Testis (tissue), 3 donors: ENCODE measurements around the gene TTC29. TPM values are rescaled to one million over a fixed set of nuclear protein-coding genes. Genes with fewer than 3 reads are reported as not detected.

Source experiments
- DNase-seq: peaks from one replicate; pipeline ENCODE4 v3.0.0-alpha.2; 2019
- H3K27ac ChIP-seq, 2 donors: fragments of 200-600 bp; sonication (generic); one replicate each; pipeline ENCODE4 v1.5.1; 2019
- H3K27me3 ChIP-seq: fragments of 200-600 bp; sonication (generic); one replicate; pipeline ENCODE4 v1.5.1; 2019
- H3K36me3 ChIP-seq: fragments of 200-600 bp; sonication (generic); one replicate; pipeline ENCODE4 v1.5.1; 2017; ENCODE audit warnings: low read depth; ENCODE audit errors: missing control alignments
- H3K4me1 ChIP-seq: fragments of 200-600 bp; sonication (generic); one replicate; pipeline ENCODE4 v1.5.1; 2019
- H3K4me3 ChIP-seq, 2 donors: fragments of 200-600 bp; sonication (generic); one replicate each; pipeline ENCODE4 v1.5.1; 2017 to 2019
- H3K9me3 ChIP-seq: fragments of 200-600 bp; sonication (generic); one replicate; pipeline ENCODE4 v1.5.1; 2017
- POLR2A ChIP-seq: fragments of 450-650 bp; IDR thresholded peaks from one replicate; pipeline ENCODE4 v1.6.1; 2017; ENCODE audit warnings: antibody characterized with exemption, mild to moderate bottlenecking, moderate library complexity
- WGBS, 2 donors: methylation state at CpG; one replicate each; pipeline ENCODE4 v1.1.5; 2018; 5-methylcytosine and 5-hydroxymethylcytosine counted together
- intact Hi-C: fragments of 100-400 bp; cut with DNase I; formaldehyde crosslinking; loops from one replicate; pipeline ENCODE4 v1.15.1; 2023; ENCODE audit warnings: low total_unique reads
- polyA plus RNA-seq: library from polyadenylated mRNA; stranded (reverse); fragments of 350-450 nt; fragmentation: Illumina TruSeq; extraction: RNeasy Lipid Tissue Mini Kit (QIAGEN cat#74804); gene quantifications from one replicate; pipeline ENCODE4 v1.2.3, GENCODE V29; 2014; ENCODE audit warnings: low read depth, low replicate concordance; ENCODE audit not compliant: insufficient read depth
- total RNA-seq, 2 donors: library from RNA; depleted of rRNA; stranded (reverse); fragments of >200 nt; gene quantifications; one replicate each; pipeline ENCODE4 v1.2.3, GENCODE V29; 2016
- TF ChIP-seq, protein P1 (sequence below), 3 experiments: fragments of 450-650 bp in 2 of 3; fragments of 200-600 bp in 1 of 3; sonication (generic) in 1 of 3; IDR thresholded peaks; one replicate each; pipeline ENCODE4 v1.5.1; 2016 to 2019; ENCODE audit warnings: antibody characterized with exemption in 3 of 3, mild to moderate bottlenecking in 2 of 3, moderate library complexity in 1 of 3

Gene TTC29
- total and polyA plus RNA-seq, 3 donors from 2014 or later = 27.4 to 165 (median 68.0) TPM

DNA sequence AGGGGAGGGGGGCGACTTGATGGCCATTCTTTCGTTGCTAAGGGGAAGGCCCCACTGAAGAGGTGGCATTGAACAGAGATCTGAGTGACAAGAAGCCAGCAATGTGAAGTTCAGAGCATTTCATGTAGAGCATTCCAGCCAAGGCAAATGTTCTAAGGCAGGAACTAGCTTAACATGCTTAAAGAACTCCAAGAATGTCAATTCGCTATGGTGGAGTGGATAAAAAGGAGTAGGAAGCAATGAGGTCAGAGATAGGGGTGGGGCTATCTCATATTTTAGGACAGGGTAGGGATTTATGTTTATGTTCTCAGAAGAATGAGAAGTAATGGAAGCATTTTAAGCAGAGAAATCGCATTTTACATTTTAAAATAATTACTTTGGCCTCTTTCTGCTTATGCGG, 130.9 kb downstream of the TTC29 start:
- WGBS, 2 donors = 66 to 68% methylated on average over 5 of the region's 5 CpGs
- intact Hi-C loops = no loop called here
- no peak for DNase-seq
- no peaks in the 10 kb centered on the region for H3K4me1 ChIP-seq
- no peak overlapping the region for H3K27ac ChIP-seq
- no peaks in the 10 kb centered on the region for H3K9me3 ChIP-seq
- no peak overlapping the region for H3K4me3 ChIP-seq
- TF ChIP-seq, protein P1, sequence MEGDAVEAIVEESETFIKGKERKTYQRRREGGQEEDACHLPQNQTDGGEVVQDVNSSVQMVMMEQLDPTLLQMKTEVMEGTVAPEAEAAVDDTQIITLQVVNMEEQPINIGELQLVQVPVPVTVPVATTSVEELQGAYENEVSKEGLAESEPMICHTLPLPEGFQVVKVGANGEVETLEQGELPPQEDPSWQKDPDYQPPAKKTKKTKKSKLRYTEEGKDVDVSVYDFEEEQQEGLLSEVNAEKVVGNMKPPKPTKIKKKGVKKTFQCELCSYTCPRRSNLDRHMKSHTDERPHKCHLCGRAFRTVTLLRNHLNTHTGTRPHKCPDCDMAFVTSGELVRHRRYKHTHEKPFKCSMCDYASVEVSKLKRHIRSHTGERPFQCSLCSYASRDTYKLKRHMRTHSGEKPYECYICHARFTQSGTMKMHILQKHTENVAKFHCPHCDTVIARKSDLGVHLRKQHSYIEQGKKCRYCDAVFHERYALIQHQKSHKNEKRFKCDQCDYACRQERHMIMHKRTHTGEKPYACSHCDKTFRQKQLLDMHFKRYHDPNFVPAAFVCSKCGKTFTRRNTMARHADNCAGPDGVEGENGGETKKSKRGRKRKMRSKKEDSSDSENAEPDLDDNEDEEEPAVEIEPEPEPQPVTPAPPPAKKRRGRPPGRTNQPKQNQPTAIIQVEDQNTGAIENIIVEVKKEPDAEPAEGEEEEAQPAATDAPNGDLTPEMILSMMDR (IDR thresholded peaks at IDR 0.05) = no peak
- no peak for TF ChIP-seq POLR2A
- no peaks in the 10 kb centered on the region for H3K27me3 ChIP-seq
- H3K36me3 ChIP-seq = no peaks in the 10 kb centered on the region

DNA sequence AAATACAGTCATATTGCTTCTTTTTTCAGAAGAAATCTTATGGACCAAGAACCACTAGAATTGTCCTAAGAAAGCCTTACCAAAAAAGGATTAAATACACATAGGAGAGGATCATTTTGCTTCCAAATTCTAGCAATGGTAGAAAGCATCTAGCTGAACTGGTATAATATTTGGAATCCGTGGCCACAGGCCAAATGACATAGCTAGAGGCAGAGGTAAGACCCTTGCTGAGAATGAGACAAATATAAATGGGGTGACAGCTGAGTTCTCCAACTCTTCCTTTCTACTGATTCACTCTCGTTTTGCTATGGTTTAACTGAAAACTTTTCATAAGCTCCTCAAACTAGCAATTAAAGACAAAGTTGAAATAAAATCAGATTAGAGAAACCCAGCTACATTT, 150.0 kb downstream of the TTC29 start:
- H3K4me3 ChIP-seq = no peak overlapping the region
- H3K27me3 ChIP-seq = no peaks in the 10 kb centered on the region
- H3K9me3 ChIP-seq = no peaks in the 10 kb centered on the region
- DNase-seq = no peak
- H3K4me1 ChIP-seq = no peaks in the 10 kb centered on the region
- no peaks in the 10 kb centered on the region for H3K36me3 ChIP-seq
- 61 to 64% methylated on average over 2 of the region's 2 CpGs for WGBS, 2 donors
- no peak overlapping the region for H3K27ac ChIP-seq
- intact Hi-C loops = no loop called here
- no peak for TF ChIP-seq POLR2A
- TF ChIP-seq, protein P1 (IDR thresholded peaks at IDR 0.05) = no peak

DNA sequence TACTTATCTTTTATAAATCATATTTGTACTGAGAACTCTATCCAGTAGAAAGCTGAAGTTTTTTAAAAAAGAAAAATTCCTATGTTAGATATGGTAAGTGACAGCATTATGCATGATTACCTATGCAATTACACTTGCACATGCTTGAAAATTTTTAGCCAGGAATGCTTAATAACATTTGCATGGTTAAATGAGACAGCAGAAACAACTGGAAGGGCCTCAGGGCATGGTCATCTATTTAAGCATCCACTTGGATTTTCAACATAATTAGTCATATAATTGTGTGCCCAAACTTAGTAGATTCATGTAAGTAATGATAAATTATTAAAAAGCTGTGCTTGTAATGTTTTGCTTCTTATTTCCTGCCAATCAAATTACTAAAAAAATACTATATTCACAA, 151.9 kb downstream of the TTC29 start:
- TF ChIP-seq POLR2A = no peak
- intact Hi-C loops = no loop called here
- Histone ChIP-seq H3K27ac (no peak overlapping the region), H3K9me3 (no peaks in the 10 kb centered on the region), H3K4me1 (no peaks in the 10 kb centered on the region), H3K36me3 (no peaks in the 10 kb centered on the region), H3K27me3 (no peaks in the 10 kb centered on the region), H3K4me3 (no peak overlapping the region)
- no peak for DNase-seq

DNA sequence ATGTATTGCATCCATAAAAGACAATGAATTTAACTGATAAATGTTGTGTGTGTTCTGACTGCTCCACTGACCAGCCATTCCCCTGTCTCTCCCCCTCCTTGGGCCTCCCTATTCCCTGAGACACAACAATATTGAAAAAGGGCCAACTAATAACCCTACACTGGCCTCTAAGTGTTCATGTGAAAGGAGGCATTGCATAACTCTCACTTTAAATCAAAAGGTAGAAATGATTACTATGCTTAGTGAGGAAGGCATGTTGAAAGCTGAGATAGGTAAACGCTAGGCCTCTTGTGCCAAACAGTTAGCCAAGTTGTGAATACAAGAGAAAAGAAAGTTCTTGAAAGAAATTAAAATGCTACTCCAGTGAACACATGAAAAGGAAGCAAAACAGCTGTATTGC, 154.2 kb downstream of the TTC29 start:
- WGBS, 2 donors = 53 to 82% methylated on average over 1 of the region's 1 CpG
- DNase-seq = no peak
- H3K4me1 ChIP-seq = no peaks in the 10 kb centered on the region

DNA sequence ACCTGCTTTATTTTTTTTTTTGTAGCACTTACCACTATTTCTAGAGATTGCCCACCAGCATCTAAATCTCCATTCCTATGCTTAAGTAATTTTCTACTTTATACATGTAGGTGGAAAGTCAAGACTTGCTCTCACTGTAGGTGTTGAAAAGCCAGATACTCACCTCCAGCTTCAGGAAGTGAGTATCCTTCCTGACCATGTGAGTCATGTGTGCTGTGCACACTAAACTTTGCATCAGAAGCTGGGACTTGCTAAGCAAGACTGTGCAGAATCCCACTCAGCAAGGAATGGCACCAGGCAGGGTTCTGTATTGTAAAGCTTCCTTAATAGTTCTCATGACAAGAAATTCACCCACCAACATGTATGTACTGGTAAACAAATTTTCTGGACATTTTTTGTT, 155.1 kb downstream of the TTC29 start:
- Histone ChIP-seq H3K36me3 (no peaks in the 10 kb centered on the region), H3K27me3 (no peaks in the 10 kb centered on the region), H3K4me3 (no peak overlapping the region), H3K27ac (no peak overlapping the region), H3K9me3 (no peaks in the 10 kb centered on the region), H3K4me1 (no peaks in the 10 kb centered on the region)
- intact Hi-C loops = no loop called here
- DNase-seq = no peak
- TF ChIP-seq POLR2A = no peak
- TF ChIP-seq, protein P1 (IDR thresholded peaks at IDR 0.05) = no peak

More for the DNA sequence above, 154.2 kb downstream of the TTC29 start:
- no peak overlapping the region for H3K4me3 ChIP-seq
- no peaks in the 10 kb centered on the region for H3K36me3 ChIP-seq
- H3K27me3 ChIP-seq = no peaks in the 10 kb centered on the region
- H3K9me3 ChIP-seq = no peaks in the 10 kb centered on the region
- no peak overlapping the region for H3K27ac ChIP-seq
- intact Hi-C loops = no loop called here
- TF ChIP-seq POLR2A = no peak
- TF ChIP-seq, protein P1 (IDR thresholded peaks at IDR 0.05) = no peak
